COLO668 (cell line): ENCODE measurements around the gene OR10A4.
"Not testable (repeated sequence)": the region's sequence is repeated elsewhere in the genome, so short reads cannot be mapped to it uniquely, and the experiment has no call there.

Experiments used
- DNase-seq: peaks from one replicate; lab custom pipeline; 2025; ENCODE audit not compliant: unreplicated experiment; lab: John Stamatoyannopoulos, UW

The OR10A4 gene, protein sequence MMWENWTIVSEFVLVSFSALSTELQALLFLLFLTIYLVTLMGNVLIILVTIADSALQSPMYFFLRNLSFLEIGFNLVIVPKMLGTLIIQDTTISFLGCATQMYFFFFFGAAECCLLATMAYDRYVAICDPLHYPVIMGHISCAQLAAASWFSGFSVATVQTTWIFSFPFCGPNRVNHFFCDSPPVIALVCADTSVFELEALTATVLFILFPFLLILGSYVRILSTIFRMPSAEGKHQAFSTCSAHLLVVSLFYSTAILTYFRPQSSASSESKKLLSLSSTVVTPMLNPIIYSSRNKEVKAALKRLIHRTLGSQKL

DNA sequence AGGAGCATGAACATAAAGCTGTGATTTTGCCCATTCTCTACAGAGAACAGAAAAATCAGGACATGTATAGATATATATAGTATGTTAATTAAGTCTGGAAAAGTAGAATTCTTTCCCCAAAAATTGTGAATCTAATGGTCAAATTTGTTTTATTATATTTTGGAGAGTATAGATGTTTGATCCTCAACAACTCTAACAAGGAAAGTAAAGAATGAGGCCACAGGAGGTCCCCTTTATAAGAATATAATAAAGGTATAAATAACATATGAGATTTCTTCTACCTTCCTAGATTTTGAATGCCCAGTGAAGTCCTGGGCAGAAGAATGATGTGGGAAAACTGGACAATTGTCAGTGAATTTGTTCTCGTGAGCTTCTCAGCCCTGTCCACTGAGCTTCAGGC, at the start of gene OR10A4:
Gene OR10A4, plus strand, starts transcription at position 301 of the 400 bp plus-strand sequence. Its CDS starts 23 bp downstream, at position 324.
- no peak for DNase-seq

DNA sequence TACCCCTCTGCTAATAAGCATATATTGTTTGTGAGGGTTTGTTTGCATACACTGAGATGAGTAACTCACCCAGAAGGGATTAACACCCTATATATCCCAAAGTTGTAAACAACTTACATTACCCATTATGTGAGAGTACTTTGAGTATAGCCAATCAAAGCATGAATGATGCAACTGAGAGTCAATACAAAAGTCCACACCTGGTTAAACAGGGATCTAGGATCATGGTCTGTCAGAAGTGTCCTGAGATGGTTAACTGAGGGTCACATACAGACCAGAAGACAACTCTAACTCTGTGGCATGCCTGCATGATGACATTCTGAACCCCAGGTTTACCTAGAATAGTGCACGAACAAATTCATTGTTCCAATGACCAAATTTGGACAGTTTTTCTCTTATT, 48.3 kb upstream of the OR10A4 start:
- no peak for DNase-seq

DNA sequence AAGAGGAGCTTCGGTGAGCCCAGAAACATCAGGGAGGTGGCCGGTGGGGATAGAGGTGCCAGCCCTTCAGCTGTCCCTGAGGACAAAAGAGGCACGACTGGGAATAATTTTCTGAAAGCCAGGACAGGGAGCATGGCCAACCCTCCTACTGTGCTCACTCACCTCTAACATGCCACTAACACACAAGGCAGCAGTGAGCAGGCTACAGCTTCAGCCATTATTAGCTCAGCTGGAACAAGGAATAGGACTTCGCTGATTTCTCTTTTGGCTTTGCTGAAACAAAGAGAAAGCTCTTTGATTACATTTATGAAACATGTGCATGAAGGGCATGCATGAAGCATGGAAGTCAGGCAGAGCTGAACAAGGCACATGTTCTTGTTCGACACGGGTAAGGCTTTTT, 43.1 kb upstream of the OR10A4 start:
- no peak for DNase-seq

DNA sequence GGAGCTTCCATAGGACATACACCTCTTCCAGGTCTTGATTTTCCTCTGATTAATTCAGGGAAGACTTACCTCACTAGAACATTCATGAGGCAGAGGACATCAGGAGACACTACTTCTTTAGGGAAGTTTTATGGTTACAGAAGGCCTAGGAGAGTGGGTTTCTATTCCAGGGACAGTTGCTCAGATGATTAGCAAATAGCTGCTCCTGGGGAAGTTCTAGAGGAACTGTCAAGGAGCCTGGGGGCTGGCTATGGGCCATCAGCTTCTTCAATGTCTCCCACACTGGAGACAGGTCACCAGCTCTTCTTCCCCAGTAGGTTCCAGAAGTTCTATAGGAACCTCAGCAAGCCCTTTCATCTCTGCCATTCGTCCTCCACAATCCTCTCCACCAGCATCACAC, 42.4 kb upstream of the OR10A4 start:
- no peak for DNase-seq

DNA sequence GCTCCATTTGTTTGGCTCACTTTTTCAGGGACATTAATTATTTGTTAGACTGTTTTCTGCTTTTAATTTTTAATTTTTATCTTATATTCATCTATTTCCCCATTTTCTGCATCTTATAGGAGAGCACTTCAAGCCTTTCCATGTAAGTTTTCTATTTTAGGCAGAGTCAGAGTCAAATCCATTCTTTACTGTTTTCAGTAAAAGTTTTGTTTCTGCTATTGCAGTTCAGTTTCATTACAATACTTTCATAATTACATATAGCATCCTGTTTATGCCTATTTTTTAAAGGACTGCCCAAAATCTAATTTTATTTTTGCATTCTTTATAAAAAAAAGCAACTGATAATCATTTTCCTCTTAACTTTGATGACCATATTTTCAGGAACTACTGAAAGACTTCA, 34.7 kb upstream of the OR10A4 start:
- DNase-seq: no peak

DNA sequence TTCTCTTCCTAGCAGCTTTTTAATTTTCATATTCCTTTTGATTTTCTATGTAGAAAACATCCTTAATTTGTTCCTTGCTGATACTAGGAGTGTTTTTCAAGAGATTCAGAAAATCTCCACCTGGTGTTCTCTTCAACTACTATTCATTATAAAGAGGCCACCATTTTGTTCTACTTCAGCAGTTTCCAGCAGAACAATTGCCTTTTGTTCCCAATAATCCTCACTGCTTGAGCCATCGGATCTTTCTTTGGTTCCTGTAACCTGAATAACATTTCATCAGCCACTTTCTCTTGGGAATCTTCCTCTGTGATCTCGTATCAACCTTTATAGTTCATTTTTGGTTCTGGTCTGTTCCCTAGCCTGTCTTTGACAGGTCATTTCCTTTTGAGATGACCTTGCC, 32.8 kb upstream of the OR10A4 start:
- no peak for DNase-seq

DNA sequence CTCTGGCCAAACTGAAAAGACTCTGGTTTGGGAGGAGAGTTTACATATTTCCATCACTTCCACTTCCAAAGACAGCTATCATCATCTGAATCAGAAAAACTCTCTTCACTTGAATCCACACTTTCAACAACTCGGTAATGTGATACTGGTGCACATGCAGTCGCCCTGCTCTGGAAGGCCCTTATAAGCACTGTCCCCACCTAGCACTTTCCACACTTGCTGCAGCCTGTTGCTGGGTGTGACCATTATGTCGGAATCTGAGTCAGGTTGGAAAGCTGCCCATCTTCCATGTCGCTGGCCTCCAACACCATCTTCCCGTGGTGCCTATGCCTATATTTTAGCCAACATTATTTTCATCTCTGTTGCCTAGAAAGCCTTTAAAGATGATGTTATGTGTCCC, 32.1 kb upstream of the OR10A4 start:
- DNase-seq: no peak

DNA sequence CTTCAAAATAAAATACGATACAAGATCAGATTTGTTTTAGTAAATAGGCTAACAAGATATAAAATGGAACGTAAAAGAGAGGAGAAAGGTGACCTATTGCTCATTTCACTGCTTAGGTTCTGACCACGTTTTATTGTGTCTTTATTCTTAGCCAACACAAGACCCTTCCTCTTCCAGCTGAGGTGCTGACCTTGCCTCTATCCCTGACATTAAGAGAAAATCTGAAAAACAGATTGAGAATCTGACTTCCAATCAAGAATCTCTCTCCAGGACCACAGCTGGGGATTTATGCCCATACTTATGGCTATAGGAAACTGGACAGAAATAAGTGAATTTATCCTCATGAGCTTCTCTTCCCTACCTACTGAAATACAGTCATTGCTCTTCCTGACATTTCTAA, 31.0 kb upstream of the OR10A4 start, which contains the start of gene OR10A5:
Gene OR10A5, plus strand, starts transcription at position 301 of the 400 bp plus-strand sequence. Its CDS starts 0 bp downstream, at position 301.
- DNase-seq: no peak

DNA sequence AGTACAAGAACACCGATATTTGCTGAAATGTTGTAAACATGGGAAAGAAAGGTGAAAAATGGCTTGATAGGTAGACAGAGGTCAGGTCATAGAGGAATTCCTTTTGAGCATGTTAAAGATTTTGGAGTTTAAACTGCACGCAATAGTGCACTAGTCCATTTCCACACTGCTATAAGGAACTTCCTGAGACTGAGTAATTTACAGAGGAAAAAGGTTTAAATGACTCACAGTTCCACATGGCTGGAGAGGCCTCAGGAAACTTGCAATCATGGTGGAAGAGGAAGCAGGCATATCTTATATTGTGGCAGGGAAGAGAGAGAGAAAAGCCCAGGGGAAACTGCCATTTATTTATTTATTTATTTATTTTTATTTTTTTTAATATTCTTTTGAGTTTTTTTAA, 25.9 kb upstream of the OR10A4 start:
- DNase-seq: no peak

DNA sequence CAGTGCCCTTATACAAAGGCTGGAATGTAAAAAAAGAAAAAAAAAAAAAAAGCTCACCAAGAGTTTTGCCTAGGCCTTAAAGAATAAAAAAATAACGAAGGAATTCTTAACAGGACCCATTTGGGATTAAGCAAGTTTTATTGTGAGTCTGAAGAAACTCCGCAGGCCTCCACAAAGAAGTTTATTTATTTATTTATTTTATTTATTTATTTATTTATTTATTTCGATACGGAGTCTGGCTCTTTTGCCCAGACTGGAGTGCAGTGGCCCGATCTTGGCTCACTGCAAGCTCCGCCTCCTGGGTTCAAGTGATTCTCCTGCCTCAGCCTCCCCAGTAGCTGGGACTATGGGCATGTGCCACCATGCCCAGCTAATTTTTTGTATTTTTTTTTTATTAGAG, 21.6 kb upstream of the OR10A4 start:
- not testable (repeated sequence) for DNase-seq

DNA sequence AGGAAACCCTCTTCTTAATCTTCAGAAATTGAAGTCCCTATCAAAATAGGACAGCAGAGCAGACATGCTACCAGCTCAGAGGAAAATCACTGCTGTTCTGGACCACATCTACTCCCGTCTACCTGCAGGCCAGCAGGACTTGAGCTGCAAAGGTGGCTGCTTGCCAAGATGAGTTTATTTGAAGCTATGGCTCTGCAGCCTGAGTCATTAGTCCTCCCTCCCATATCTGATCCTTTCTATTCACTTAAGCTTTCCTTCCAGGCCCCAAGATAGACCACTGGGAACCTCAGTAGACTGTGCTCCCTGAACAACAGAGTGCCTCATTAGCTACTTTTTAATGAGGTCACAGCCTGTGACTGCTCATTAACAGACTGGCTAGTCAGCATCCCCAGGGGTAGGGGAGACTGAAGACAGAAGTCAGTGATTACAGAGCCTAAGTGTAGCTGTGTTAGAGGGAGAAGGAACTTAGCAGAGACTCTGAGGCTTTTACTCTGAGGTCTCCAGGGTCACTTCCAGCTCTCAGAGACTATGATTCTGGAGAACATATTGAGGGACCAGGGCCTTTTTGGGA, 20.4 kb upstream of the OR10A4 start:
- peak; percentile 3 for DNase-seq

DNA sequence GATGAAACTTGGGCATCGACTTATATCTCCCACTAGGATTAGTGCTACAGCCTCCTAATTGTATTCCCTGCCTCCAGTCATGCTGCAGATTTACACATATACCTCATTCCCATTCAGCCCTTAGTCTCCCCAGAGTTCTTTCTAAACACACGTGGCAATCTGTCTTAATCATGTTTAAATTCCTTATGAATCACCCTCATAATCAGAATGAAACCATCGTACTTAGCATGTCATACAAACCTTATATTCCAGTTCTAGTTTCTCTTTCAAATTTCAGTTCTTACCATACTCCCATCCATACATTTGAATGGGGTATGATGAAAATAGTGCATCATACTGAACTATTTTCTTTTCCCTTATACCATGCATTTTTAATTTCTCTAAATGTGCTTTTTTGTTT, 19.6 kb upstream of the OR10A4 start:
- DNase-seq: no peak

DNA sequence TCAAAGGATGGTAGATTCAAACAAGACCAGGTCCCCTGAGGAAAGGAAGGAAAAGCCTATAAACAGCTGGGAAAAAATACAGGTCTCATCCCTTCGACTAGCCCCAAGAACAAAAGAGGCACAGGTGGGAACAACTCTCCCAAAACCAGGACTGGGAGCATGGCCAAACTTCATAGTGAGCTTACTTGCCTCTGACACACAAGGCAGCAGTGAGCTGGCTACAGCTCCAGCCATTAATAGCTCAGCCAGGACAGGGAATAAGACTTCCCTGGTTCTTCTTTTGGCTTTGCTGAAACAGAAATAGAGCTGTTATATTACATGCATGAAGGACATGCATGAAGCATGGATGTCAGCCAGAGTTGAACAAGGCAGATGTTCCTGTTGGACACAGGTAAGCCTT, 13.5 kb upstream of the OR10A4 start, which contains the start of gene OR10A2:
Gene OR10A2, plus strand, starts transcription at position 97 of the 400 bp plus-strand sequence. CDS start 6,698 bp downstream, outside the sequence.
- DNase-seq: no peak

DNA sequence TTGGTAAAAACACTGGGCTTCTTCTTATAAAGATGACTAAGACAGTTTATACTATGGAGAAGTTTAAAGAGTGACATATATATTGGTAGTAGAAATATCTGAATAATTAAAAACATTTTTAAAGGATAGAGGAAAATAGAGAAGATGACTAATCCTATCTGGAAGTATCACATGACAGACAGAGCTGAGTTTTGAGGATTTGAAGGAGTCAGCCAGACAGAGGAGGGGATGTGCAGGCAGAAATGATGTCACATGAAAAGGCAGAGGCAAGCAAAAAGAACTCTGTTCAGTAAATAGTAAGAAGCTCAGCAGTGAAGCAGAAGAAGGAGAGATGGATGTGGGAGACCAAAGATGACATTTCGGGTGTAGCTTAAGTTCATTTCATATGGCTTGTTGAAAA, 12.0 kb upstream of the OR10A4 start:
- no peak for DNase-seq

DNA sequence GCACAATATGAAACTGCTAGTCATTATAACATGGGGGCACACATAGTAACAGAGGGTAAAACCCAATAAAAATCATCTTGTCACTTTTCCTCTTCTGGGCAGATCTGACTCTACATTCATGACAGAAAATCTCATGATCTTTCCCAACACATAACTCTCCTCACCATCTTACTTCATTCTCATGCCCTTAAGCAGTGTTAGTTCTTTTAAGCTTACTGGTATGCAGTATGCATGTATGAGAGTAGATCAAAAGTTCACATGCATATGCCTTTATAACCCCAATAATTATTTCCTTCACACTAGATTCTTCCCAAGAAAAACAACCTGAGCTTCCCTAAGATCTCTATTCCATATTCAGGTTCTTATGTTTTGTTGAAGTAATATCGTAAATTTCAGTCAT, 5.1 kb upstream of the OR10A4 start:
- DNase-seq: no peak

DNA sequence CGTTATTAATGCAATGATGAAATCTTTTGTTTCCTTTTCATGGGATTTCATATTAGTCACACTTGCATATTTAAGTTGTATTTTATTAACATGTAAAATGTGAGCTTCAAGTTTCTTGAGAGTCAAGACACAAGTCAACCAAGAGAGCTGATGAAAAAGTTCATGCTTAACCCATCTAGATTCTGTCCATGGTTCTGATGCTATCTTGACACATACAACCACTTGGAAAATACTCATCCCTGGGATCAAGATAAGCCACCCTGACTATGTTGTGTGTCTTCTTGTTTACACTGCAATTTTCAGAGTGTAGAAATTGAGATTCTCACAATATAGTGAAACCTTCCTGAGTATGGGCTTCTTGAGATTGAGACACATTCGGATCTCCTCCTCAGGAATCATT, 664 bp upstream of the OR10A4 start:
- no peak for DNase-seq

DNA sequence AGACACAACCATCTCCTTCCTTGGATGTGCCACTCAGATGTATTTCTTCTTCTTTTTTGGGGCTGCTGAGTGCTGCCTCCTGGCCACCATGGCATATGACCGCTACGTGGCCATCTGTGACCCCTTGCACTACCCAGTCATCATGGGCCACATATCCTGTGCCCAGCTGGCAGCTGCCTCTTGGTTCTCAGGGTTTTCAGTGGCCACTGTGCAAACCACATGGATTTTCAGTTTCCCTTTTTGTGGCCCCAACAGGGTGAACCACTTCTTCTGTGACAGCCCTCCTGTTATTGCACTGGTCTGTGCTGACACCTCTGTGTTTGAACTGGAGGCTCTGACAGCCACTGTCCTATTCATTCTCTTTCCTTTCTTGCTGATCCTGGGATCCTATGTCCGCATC, 489 bp downstream of the OR10A4 start:
- no peak for DNase-seq

DNA sequence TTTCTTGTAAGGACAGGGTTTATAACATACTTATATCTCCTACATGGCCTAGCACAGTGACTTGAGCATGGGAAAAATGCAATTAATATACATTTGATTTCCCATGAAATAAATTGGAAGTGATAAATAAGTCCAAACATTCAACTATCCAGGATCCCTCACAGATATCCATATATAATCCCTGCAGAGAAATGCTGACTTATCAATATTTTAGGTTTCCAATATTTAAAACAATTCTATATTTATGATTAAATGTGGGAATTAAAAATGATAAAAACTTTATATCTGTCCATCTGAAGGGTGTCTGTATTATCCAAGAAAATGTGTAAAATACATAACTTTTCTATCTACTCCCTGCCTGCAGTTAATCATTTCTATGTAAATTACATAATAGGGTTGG, 6.3 kb downstream of the OR10A4 start:
- DNase-seq: no peak

DNA sequence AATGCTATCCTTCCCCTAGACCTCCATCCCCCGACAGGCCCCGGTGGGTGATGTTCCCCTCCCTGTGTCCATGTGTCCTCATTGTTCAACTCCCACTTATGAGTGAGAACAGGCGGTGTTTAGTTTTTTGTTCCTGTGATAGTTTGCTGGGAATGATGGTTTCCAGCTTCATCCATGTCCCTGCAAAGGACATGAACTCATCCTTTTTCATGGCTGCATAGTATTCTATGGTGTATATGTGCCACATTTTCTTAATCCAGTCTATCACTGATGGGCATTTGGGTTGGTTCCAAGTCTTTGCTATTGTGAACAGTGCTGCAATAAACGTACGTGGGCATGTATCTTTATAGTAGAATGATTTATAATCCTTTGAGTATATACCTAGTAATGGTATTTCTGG, 11.3 kb downstream of the OR10A4 start:
- DNase-seq: not testable (repeated sequence)

DNA sequence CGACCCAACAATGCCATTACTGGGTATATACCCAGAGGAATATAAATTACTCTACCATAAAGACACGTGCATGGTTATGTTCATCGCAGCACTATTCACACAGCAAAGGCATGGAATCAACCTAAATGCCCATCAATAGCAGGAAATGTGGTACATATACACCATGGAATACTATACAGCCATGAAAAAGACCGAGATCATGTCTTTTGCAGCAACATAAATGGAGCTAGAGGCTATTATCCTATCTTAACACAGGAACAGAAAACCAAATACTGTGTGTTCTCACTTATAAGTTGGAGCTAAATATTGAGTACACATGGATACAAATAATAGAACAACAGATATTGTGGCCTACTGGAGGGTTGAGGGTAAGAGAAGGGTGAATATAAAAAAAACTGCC, 12.4 kb downstream of the OR10A4 start:
- no peak for DNase-seq

DNA sequence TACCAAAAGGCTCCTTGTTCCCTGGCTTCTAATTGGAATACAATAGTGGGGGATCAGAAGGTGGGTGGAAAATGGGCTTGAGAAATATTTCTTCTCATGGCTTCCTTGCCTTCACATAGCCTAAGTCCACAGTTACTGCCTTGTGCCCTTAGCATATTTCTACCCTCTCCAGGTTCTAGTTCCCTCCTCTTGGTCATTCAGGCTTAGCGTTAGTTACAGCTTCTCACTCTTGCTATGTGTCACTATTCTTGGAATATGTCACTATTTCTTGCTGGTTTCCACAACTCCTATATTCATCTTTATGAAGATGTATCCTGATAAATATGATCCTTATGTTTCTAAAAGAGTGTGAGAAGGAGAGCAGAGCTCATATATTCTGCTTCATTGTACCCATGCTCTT, 13.4 kb downstream of the OR10A4 start:
- no peak for DNase-seq

DNA sequence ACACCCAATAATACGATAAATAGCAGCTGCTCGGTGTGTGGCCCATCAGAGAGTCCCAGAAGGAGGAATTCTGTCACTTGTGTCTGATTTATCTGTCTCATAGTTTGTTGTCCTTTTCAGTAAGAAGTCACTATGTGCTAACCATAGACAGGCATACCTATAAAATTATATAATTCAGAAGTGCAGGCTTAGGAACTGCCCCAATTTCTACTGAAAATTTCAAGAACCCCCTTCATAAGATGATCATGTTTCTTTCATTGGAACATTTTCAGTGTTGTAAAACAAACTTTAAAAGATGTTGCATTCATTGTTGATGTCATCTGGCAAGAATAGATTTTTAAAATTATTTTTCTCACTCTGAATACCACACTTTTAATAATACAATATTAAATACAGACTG, 16.0 kb downstream of the OR10A4 start, which contains the start of gene OR2D2:
Gene OR2D2, minus strand, starts transcription at position 101 of the 400 bp plus-strand sequence. Its CDS starts 0 bp downstream, at position 101.
- DNase-seq: no peak

DNA sequence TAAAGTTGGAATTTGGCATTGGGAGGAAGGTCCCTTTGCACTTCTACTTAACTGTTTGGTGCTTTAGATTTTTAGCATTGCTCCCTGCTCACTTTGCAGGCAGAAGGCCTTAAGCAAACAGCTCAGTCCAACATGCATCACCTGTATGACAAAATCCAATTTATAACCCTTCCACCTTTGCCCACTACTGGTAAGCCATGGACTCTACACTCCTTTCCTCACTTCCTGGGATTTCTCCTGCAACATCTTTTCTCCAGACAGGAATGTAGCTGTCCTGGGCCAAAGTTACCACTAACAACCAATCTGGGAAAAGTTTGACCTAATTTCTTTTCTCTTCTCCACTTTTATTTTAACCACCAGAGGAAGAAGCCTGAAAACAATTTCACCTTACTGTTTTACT, 17.7 kb downstream of the OR10A4 start:
- no peak for DNase-seq
